ENCODE results near the gene OVCH1.

- TF ChIP-seq CTCF (IDR thresholded peaks at IDR 0.05) (no peak), POLR2A (IDR thresholded peaks at IDR 0.05) (no peak), POLR2AphosphoS5 (IDR thresholded peaks at IDR 0.05) (no peak)
Measured at GRCh38 chr12:29533815-29534489, 36.5 kb upstream of the OVCH1 start.
